Mammary epithelial cell (primary cell): ENCODE data around the gene CCDC93.

Experiments
- CTCF ChIP-seq, 2 donors: IDR thresholded peaks in 1 of 2; conservative IDR thresholded peaks in 1 of 2; 2 replicates each; pipeline ENCODE4 v1.5.1; 2011 to 2012; ENCODE audit warnings: inconsistent platforms in 2 of 2, low read length in 2 of 2, mild to moderate bottlenecking in 2 of 2, control low read depth in 1 of 2, low read depth in 1 of 2; ENCODE audit not compliant: insufficient read depth in 1 of 2; ENCODE audit errors: extremely low read depth in 1 of 2
- EZH2 ChIP-seq: IDR thresholded peaks from 2 replicates; pipeline ENCODE4 v1.6.1; 2012; ENCODE audit warnings: low read length, inconsistent platforms, borderline replicate concordance

- no peak for TF ChIP-seq CTCF (conservative IDR thresholded peaks at IDR 0.05 in 1 of 2, IDR thresholded peaks at IDR 0.05 in 1 of 2; ENCODE audit: extremely low read depth in 1 of 2, insufficient read depth in 1 of 2, low read depth in 1 of 2, low read length in 2 of 2)
- TF ChIP-seq EZH2: no peak
Observed at GRCh38 chr2:117953231-117953630, 60.6 kb downstream of the CCDC93 start.
